Measurements from ENCODE around the gene SPINK1.

GRCh38 chr5:147780924-147781573, 50.4 kb downstream of the SPINK1 start:
- TF ChIP-seq EZH2 (IDR thresholded peaks at IDR 0.05; ENCODE audit: borderline replicate concordance, insufficient read depth, low read length, poor library complexity, severe bottlenecking) = no peak
- TF ChIP-seq CTCF (IDR thresholded peaks at IDR 0.05; ENCODE audit: poor library complexity, severe bottlenecking) = no peak
- TF ChIP-seq EP300 (conservative IDR thresholded peaks at IDR 0.05; ENCODE audit: poor library complexity, severe bottlenecking) = no peak
